ENCODE measurements around the gene NUDCD3.
A peak's percentile ranks its signal among the peaks of the same experiment; 100 is the strongest.

DNA sequence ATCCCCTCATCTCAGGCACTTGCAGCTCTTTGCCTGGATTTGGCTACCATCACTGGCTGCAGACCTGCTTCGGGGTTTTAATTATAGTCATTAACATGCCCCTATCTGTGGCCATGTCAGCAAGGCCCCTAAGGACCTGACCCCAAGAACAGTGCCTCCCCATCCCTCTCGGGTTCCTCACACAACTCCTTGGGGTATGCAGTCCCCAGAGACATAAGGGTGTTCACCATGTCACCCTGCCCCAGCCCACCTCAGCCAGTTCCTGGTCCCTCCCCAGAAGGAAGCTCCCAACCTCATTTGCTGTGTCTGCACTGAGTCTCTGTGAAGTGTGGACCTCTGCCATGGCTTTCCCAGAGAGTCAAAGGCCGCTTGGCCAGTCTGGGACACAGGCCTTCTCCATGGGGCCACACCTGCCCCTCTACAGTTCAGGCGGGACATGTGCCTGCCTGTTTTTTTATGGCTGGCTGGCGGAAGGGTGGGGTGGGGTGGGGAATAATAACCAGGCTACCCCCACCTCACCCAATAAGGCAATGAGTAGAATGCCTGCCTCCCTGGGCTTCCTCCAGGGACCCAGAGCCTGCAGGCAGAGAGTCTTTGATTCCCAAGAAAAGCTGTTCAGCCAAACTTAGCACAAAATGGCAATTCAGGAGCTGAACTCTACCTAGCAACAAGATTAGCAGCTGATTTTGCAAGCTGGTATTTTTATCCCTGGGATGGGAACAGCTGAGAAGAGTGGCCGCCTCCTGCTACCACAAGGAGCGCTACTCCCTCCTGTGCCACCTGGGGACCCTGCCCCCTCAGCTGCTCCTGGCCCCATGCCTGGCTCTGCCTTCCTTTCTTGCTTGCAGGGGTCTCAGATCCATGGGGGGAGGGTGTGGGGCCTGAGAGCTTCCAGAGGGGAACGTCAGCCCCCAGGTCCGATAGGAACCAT lies 141.3 kb downstream of the NUDCD3 start:
- TF ChIP-seq, protein P1, sequence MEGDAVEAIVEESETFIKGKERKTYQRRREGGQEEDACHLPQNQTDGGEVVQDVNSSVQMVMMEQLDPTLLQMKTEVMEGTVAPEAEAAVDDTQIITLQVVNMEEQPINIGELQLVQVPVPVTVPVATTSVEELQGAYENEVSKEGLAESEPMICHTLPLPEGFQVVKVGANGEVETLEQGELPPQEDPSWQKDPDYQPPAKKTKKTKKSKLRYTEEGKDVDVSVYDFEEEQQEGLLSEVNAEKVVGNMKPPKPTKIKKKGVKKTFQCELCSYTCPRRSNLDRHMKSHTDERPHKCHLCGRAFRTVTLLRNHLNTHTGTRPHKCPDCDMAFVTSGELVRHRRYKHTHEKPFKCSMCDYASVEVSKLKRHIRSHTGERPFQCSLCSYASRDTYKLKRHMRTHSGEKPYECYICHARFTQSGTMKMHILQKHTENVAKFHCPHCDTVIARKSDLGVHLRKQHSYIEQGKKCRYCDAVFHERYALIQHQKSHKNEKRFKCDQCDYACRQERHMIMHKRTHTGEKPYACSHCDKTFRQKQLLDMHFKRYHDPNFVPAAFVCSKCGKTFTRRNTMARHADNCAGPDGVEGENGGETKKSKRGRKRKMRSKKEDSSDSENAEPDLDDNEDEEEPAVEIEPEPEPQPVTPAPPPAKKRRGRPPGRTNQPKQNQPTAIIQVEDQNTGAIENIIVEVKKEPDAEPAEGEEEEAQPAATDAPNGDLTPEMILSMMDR (optimal IDR thresholded peaks at IDR 0.05 in 1 of 3, IDR thresholded peaks at IDR 0.05 in 1 of 3, conservative IDR thresholded peaks at IDR 0.05 in 1 of 3; ENCODE audit: extremely low read depth in 1 of 3, insufficient read depth in 2 of 3, low read length in 3 of 3) = peak; percentile 19 to 61 (median 60)
- no peak for TF ChIP-seq EZH2 (IDR thresholded peaks at IDR 0.05; ENCODE audit: low read length)
